Aorta (tissue), 5 donors: Measurements from ENCODE around the gene HEXB. TPM values are rescaled to one million over a fixed set of nuclear protein-coding genes. Genes with fewer than 3 reads are reported as not detected.
A peak's percentile ranks its signal among the peaks of the same experiment; 100 is the strongest.

Experiments used
- ATAC-seq: fragments of 200-7000 bp; cut with Tn5 transposase; one replicate; pipeline ENCODE4 v1.9.1; 2022; ENCODE audit warnings: moderate library complexity; ENCODE audit not compliant: low FRiP score
- DNase-seq, 2 donors: peaks; one replicate each; pipeline ENCODE4 v3.0.0-alpha.2; 2020
- H3K27ac ChIP-seq, 2 donors: one replicate each; pipeline ENCODE4 v1.5.1; 2013; ENCODE audit warnings: low read length in 2 of 2, mild to moderate bottlenecking in 2 of 2, moderate library complexity in 2 of 2, control low read depth in 1 of 2, inconsistent platforms in 1 of 2, low read depth in 1 of 2
- H3K27me3 ChIP-seq, 2 donors: one replicate each; pipeline ENCODE4 v1.6.1; 2013; ENCODE audit warnings: control low read depth in 1 of 2, low read length in 1 of 2, mild to moderate bottlenecking in 1 of 2, moderate library complexity in 1 of 2; ENCODE audit not compliant: insufficient read depth in 2 of 2, control insufficient read depth in 1 of 2
- H3K36me3 ChIP-seq, 2 donors: one replicate each; pipeline ENCODE4 v1.6.1; 2013; ENCODE audit warnings: control low read depth in 1 of 2, low read length in 1 of 2, mild to moderate bottlenecking in 1 of 2; ENCODE audit not compliant: insufficient read depth in 2 of 2, control insufficient read depth in 1 of 2
- H3K4me1 ChIP-seq, 2 donors: one replicate each; pipeline ENCODE4 v1.6.1; 2013; ENCODE audit warnings: low read length in 2 of 2, control low read depth in 1 of 2, mild to moderate bottlenecking in 1 of 2, moderate library complexity in 1 of 2; ENCODE audit not compliant: insufficient read depth in 2 of 2, control insufficient read depth in 1 of 2
- H3K4me3 ChIP-seq, 2 donors: one replicate each; pipeline ENCODE4 v1.5.1; 2013; ENCODE audit warnings: low read length in 2 of 2, control low read depth in 1 of 2, mild to moderate bottlenecking in 1 of 2
- H3K9me3 ChIP-seq: one replicate; pipeline ENCODE4 v1.6.1; 2013; ENCODE audit warnings: mild to moderate bottlenecking, low read length; ENCODE audit not compliant: control insufficient read depth
- WGBS, 2 donors: extraction: QIAGEN DNeasy Blood & Tissue Kit; methylation state at CpG; one replicate each; pipeline ENCODE4 v1.1.7; 2013; 5-methylcytosine and 5-hydroxymethylcytosine counted together
- intact Hi-C, 2 donors: fragments of 100-400 bp; cut with DNase I; formaldehyde crosslinking; loops; one replicate each; pipeline versions ENCODE4 v1.14.2 to v1.15.0; 2022
- polyA plus RNA-seq, 2 donors: library from polyadenylated mRNA; stranded (reverse); fragments of 200-250 nt; gene quantifications; one replicate each; pipeline ENCODE4 v1.2.3, GENCODE V29; 2013
- total RNA-seq, 2 donors: library from RNA; stranded (reverse); fragmentation: NEBNext Ultra II Directional; extraction: Animal tissue kit (Norgen Biotek cat#: 25700); gene quantifications; one replicate each; pipeline ENCODE4 v1.2.1, GENCODE V29; 2021
- donor health status: healthy with polysubstance abuse.
- donor health status: Bipolar disorder and iron deficiency.
- donor health status: DM: no; HTN: no; CAD: no.
- donor health status: DM: no; HTN: no; CAD: no.
- donor health status: DM: yes; HTN: yes; CAD: no.

The HEXB gene
- total and polyA plus RNA-seq, 4 donors, result 112 to 172 (median 137) TPM

DNA sequence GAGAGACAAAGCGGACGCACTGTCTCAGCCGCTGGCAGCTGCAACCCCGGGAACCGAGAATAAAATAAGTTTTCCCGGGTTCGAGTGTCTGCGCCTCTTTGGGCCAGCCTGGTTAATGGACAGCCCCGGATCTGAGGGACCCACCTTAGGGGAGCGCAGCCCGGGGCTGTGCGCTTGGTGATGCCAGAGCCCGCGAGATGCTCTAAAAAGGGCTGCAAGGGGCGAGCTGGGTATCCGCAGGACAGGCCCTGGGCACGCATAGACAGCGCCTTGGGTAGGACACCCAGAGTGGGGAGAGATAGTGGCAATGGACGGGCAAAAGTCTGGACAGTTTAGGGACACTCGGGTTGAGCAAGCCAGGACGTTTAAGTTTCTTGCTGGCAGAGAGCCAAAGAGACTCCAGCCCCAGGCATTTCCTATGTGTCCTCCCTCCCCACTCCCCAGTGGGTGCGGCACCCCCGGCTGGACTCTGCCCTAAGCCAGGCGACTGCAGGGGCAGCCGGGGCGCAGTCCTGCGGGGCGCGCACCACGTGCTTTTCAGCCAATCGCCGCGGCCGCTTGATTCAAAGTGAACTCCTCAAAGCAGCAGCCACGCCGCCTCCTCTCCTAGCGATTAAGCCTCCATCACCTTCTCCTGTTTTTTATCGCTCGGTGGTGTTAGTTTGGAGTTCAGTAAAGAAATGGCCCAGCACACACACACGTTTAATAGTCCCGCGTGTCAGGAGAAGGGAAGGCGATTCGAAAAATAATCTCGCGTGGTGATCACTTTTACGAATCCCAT, 43.9 kb upstream of the HEXB start:
- intact Hi-C loops, result loop anchor here in 1 of 2 donors (5.0 to 10.0 kb wide), 3 partner anchors 324 to 656 kb away; no protein-coding TSS in a partner anchor
- ATAC-seq, result peak; percentile 74
- 0% methylated on average over 47 of the region's 47 CpGs for WGBS, 2 donors
- H3K27me3 ChIP-seq, result no peaks in the 10 kb centered on the region
- no peaks in the 10 kb centered on the region for H3K9me3 ChIP-seq
- peak; percentile 88 to 90 for DNase-seq
- no peaks in the 10 kb centered on the region for H3K36me3 ChIP-seq
- H3K4me3 ChIP-seq, result peak overlapping the region; percentile 12 to 54
- H3K27ac ChIP-seq, result no peak overlapping the region
- H3K4me1 ChIP-seq, result no peaks in the 10 kb centered on the region

DNA sequence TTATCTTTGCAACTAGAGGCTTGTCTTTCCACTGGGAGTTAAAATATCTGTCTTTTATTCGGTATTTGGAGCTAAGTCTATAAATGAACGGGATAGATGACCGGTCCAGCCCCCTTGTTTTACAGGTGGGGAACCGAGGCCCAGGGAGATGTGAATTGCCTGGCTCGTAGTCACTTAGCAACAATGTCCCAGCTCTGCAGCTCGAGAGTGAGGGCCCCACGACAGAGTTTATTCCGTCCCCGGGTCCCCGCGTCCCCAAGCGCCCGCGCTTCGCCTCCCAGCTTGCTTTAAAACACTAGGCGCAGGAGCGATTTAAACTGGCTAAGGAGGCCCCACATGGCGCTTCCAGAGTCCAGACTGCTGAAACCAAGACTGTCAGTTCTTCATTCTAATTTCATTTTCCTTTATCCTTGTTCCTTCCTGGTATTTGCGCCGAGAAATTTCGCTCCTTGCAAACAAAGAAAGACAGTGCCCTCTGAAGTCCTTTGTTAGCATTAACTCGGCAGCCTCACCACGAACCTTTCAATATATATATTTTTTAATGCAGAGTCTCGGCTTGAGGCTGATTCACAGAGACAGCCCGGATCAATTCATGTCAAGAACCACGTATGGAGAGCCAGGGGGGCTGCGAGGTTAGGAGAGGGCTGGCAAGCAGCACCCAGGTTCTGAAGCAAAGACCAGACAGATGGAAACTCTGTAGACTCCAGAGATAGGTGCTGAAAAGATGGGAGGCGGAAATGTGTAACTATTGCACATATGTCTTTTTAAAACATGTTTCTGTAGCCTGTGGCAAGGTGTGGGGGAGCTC, 43.1 kb upstream of the HEXB start:
- no peaks in the 10 kb centered on the region for H3K9me3 ChIP-seq
- intact Hi-C loops, result loop anchor here in 1 of 2 donors (5.0 to 10.0 kb wide), 3 partner anchors 325 to 657 kb away; no protein-coding TSS in a partner anchor
- no peaks in the 10 kb centered on the region for H3K27me3 ChIP-seq
- H3K4me3 ChIP-seq, result peak overlapping the region; percentile 3 to 54
- H3K4me1 ChIP-seq, result no peaks in the 10 kb centered on the region
- no peak overlapping the region for H3K27ac ChIP-seq
- WGBS, 2 donors, result 4 to 6% methylated on average over 28 of the region's 28 CpGs
- ATAC-seq, result peak; percentile 36
- DNase-seq, result no peak
- no peaks in the 10 kb centered on the region for H3K36me3 ChIP-seq

DNA sequence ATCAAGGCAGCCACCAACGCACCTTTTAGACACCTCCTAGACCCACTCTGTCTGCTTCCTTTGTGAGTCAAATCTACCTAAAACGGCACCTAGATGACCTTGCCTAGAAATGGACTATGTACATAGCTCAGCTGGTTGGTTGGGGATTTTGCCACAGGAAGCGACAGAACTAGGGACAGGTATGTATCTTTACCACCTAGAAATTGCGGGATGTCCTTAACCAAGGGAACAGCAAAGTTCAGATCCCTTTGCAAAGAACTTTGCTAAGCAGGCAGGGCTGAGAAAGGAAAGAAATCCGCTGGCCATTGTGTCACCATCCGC, 42.5 kb upstream of the HEXB start:
- intact Hi-C loops, result loop anchor here in 1 of 2 donors (5.0 to 10.0 kb wide), 3 partner anchors 325 to 658 kb away; no protein-coding TSS in a partner anchor
- no peak overlapping the region for H3K27ac ChIP-seq

DNA sequence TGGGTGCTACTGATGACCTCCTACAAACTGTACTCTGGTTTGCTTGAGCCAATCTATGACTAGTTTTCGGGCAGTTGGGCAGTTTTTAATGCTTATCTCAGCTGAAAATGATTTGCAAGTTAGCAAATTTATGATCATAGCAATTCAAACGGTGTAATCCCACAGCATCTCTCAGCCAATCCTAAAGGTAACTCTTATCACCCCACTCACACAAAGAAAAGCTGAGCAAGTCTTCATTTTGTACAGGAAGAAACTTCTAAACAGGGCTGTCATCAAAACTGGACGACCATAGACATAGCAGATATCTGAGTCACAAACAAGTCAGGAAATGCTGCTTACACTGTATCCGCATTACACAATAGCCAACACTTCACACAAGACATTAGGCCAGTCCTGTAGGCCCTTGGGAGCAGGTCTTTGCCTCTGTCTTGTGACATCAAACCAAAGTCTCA, 41.9 kb upstream of the HEXB start:
- Histone ChIP-seq H3K4me3 (no peak overlapping the region), H3K36me3 (no peaks in the 10 kb centered on the region), H3K9me3 (no peaks in the 10 kb centered on the region), H3K27me3 (no peaks in the 10 kb centered on the region), H3K27ac (no peak overlapping the region), H3K4me1 (no peaks in the 10 kb centered on the region)
- intact Hi-C loops, result loop anchor here in 1 of 2 donors (5.0 to 10.0 kb wide), 3 partner anchors 326 to 658 kb away; no protein-coding TSS in a partner anchor
- DNase-seq, result no peak
- ATAC-seq, result no peak
- 72 to 77% methylated on average over 4 of the region's 4 CpGs for WGBS, 2 donors

More for the DNA sequence above, 42.5 kb upstream of the HEXB start:
- H3K4me3 ChIP-seq, result no peak overlapping the region
- H3K36me3 ChIP-seq, result no peaks in the 10 kb centered on the region
- no peaks in the 10 kb centered on the region for H3K27me3 ChIP-seq
- whole genome bisulfite sequencing, 2 donors, result 84 to 88% methylated on average over 6 of the region's 6 CpGs
- no peaks in the 10 kb centered on the region for H3K4me1 ChIP-seq
- no peak for DNase-seq
- H3K9me3 ChIP-seq, result no peaks in the 10 kb centered on the region
- ATAC-seq, result no peak

DNA sequence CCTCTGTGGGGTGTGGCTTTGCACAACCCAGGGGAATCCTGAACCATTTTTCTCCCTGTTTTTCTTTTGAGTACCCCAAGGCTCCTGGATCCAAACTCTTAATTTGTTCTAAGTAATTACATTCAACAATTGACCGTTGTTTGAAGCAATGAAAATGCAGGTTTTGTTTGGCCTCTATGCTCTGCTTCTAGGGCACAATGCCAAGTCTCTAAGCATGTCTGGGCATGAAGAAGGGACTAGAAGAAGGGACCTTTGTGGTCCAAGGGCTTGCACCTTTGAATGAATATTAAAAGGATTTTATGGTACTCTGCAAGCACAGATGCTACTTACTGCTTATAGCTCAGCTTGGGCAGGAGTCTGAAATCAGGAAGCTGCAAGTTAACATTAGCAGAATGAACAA, 37.9 kb upstream of the HEXB start:
- H3K27ac ChIP-seq, result no peak overlapping the region
- H3K4me1 ChIP-seq, result peaks cover 0 to 3% of the 10 kb centered on the region in 2 donors
- H3K27me3 ChIP-seq, result no peaks in the 10 kb centered on the region
- intact Hi-C loops, result loop anchor here in 1 of 2 donors (5.0 to 10.0 kb wide), 2 partner anchors 610 to 662 kb away; no protein-coding TSS in a partner anchor
- H3K9me3 ChIP-seq, result no peaks in the 10 kb centered on the region
- DNase-seq (no peak), ATAC-seq (no peak)
- no peaks in the 10 kb centered on the region for H3K36me3 ChIP-seq
- no peak overlapping the region for H3K4me3 ChIP-seq
- 4 to 18% methylated on average over 1 of the region's 1 CpG for WGBS, 2 donors

DNA sequence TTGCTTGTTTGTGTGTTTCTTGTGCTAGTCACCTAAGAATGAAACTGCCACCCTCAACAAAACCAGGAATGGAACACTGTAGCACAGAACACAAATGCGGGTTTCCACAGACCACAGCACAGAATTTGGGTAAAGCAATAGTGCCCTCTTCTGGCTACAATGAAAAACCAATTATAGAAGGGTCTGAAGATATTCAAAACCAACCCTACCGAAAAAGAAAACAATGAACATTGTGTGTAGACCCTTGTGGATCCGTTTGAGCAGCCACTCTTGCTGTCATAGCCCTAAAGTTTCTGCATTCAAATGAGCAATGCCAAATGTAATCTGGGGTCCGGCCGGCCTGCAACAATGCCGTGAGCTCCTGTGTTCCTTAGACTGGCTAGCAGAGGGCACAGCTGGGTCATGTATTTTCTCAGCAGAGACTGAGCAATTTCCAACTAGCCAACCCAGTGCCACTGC, 36.2 kb upstream of the HEXB start:
- intact Hi-C loops, result loop anchor here (2.0 to 10.0 kb wide), 3 partner anchors 612 to 748 kb away; no protein-coding TSS in a partner anchor
- no peaks in the 10 kb centered on the region for H3K27me3 ChIP-seq
- H3K36me3 ChIP-seq, result no peaks in the 10 kb centered on the region
- peaks cover 0 to 3% of the 10 kb centered on the region in 2 donors for H3K4me1 ChIP-seq
- H3K27ac ChIP-seq, result no peak overlapping the region
- H3K9me3 ChIP-seq, result no peaks in the 10 kb centered on the region
- DNase-seq, result no peak
- peak; percentile 91 for ATAC-seq
- 4 to 5% methylated on average over 6 of the region's 6 CpGs for WGBS, 2 donors
- no peak overlapping the region for H3K4me3 ChIP-seq

DNA sequence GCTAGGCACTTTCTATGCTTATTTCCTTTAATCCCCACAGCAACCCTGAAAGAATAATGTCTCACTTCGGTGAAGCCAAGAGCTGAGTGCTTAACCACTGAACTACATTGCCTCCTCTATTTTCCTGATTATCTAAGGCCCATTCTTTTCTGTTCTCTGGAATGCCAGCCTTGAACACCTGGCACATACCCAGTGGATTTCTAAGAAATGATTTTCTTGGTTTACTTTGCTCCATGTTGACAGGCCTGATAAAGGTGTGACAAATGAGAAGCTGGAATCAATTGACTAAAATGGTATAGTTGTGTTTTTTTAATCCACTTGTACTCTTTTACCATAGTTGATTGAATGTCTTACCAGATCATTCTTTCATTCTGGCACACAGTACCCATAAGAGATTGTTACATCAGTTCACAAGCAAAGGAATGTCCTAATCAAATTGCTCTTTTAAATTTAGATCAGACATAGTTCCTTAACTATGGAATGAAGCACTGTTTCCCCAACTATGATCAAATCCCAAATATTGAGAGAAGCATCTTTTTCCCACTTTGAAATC, 35.5 kb upstream of the HEXB start:
- DNase-seq, result no peak
- WGBS, 2 donors, result 4 to 5% methylated on average over 1 of the region's 1 CpG
- H3K4me1 ChIP-seq, result peaks cover 0 to 3% of the 10 kb centered on the region in 2 donors
- H3K36me3 ChIP-seq, result no peaks in the 10 kb centered on the region
- H3K27ac ChIP-seq, result no peak overlapping the region
- intact Hi-C loops, result loop anchor here (2.0 to 10.0 kb wide), 3 partner anchors 612 to 749 kb away; no protein-coding TSS in a partner anchor
- H3K9me3 ChIP-seq, result no peaks in the 10 kb centered on the region
- no peak for ATAC-seq
- H3K27me3 ChIP-seq, result no peaks in the 10 kb centered on the region
- no peak overlapping the region for H3K4me3 ChIP-seq

DNA sequence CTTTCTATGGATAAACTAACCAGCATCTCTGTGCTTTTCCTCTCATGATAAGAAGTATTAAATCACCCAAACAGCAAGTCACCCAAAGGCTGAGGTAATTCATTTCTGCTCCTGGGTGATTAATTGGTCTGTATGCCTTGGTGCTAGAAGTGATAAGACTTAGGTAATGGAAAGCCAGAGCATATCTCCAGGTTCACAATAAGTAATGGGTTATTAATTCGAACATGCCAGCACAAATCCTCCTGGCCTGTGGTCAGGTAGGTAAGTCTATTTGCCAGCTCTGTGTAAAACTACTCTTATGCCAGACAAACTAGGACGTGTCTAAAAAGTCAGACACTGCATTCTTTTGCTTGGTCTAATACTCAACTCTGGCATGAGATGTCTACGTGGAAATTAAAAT, 33.3 kb upstream of the HEXB start:
- ATAC-seq (no peak), DNase-seq (no peak)
- Histone ChIP-seq H3K4me3 (no peak overlapping the region), H3K4me1 (peaks cover 0 to 3% of the 10 kb centered on the region in 2 donors), H3K9me3 (no peaks in the 10 kb centered on the region), H3K27me3 (no peaks in the 10 kb centered on the region), H3K36me3 (no peaks in the 10 kb centered on the region), H3K27ac (no peak overlapping the region)
- intact Hi-C loops, result loop anchor here in 1 of 2 donors (10.0 kb wide), 1 partner anchor 1057 kb away; no protein-coding TSS in a partner anchor
- 40 to 48% methylated on average over 3 of the region's 3 CpGs for WGBS, 2 donors
